NK-92 (cell line): Measurements from ENCODE around the gene GLMN.

ENCODE experiments used
- DNase-seq: peaks from one replicate; lab custom pipeline; 2025; ENCODE audit not compliant: unreplicated experiment; lab: John Stamatoyannopoulos, UW

GLMN gene

DNA sequence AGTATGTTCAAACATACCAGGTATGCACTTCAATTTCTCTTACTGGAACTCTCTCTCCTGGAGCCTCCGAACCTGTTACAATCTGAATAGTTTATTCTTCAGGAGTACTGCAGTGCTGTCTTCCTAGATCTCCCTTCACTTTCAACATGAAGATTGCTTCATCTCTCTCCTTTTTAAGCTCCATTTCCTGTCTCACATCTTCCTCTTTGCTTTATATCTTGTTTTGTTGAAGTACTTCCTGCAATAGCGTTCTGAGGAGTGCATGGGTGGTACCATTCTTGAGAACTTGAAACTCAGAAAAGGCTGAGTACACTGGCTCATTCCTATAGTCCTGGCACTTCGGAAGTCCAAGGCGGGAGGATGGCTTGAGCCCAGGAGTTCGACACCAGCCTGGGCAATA, 96.8 kb downstream of the GLMN start:
- no peak for DNase-seq
